OCI-LY1 (cell line): ENCODE data around the gene JPH3.

Experiments used
- H2AFZ ChIP-seq: fragments of 200-600 bp; sonication (generic), shearing (Covaris generic); 2 replicates; pipeline ENCODE4 v1.6.0; 2014; ENCODE audit warnings: antibody characterized with exemption, mild to moderate bottlenecking, low read length
- H3F3A ChIP-seq: fragments of 200-600 bp; sonication (generic), shearing (Covaris generic); 2 replicates; pipeline ENCODE4 v1.6.0; 2014; ENCODE audit warnings: mild to moderate bottlenecking, antibody characterized with exemption, low read length, moderate library complexity; ENCODE audit not compliant: insufficient read depth
- H3K27ac ChIP-seq: fragments of 200-600 bp; sonication (generic); 2 replicates; pipeline ENCODE4 v1.5.1; 2014; ENCODE audit warnings: low read length, mixed run types, mild to moderate bottlenecking, low read depth; ENCODE audit not compliant: poor library complexity, severe bottlenecking
- H3K27me3 ChIP-seq: fragments of 200-600 bp; sonication (generic); 2 replicates; pipeline ENCODE4 v1.6.0; 2014; ENCODE audit warnings: antibody characterized with exemption, mild to moderate bottlenecking, low read length, moderate library complexity; ENCODE audit not compliant: insufficient read depth
- H3K36me3 ChIP-seq: fragments of 200-600 bp; sonication (generic); 2 replicates; pipeline ENCODE4 v1.6.1; 2014; ENCODE audit warnings: mild to moderate bottlenecking, antibody characterized with exemption, low read length, moderate library complexity, mixed read lengths; ENCODE audit not compliant: insufficient read depth
- H3K4me1 ChIP-seq: fragments of 200-600 bp; sonication (generic); 2 replicates; pipeline ENCODE4 v1.5.1; 2014; ENCODE audit warnings: mild to moderate bottlenecking, low read length, moderate library complexity; ENCODE audit not compliant: insufficient read depth, severe bottlenecking
- H3K4me2 ChIP-seq: fragments of 200-600 bp; sonication (generic), shearing (Covaris generic); 2 replicates; pipeline ENCODE4 v1.6.1; 2014; ENCODE audit warnings: low read length
- H3K4me3 ChIP-seq: fragments of 200-600 bp; sonication (generic); 2 replicates; pipeline ENCODE4 v1.5.1; 2014; ENCODE audit warnings: low read length, low read depth, mild to moderate bottlenecking, mixed read lengths; ENCODE audit not compliant: poor library complexity, severe bottlenecking
- H3K79me2 ChIP-seq: fragments of 200-600 bp; shearing (Covaris generic); 2 replicates; pipeline ENCODE4 v1.6.1; 2016; ENCODE audit warnings: mixed run types, low read length, mixed read lengths; ENCODE audit not compliant: insufficient read depth
- H3K9ac ChIP-seq: fragments of 200-600 bp; sonication (generic), shearing (Covaris generic); 2 replicates; pipeline ENCODE4 v1.6.1; 2014; ENCODE audit warnings: mild to moderate bottlenecking, low read length, mixed read lengths
- H3K9me2 ChIP-seq: fragments of 200-600 bp; sonication (generic), shearing (Covaris generic); 2 replicates; pipeline ENCODE4 v1.6.1; 2014; ENCODE audit warnings: low read depth, mild to moderate bottlenecking, low read length, mixed read lengths
- H3K9me3 ChIP-seq: fragments of 200-600 bp; shearing (Covaris generic); 2 replicates; pipeline ENCODE4 v1.6.1; 2014; ENCODE audit warnings: low read length, mixed read lengths
- H4K20me1 ChIP-seq: fragments of 200-600 bp; sonication (generic), shearing (Covaris generic); 2 replicates; pipeline ENCODE4 v1.6.0; 2016; ENCODE audit warnings: mild to moderate bottlenecking, low read length; ENCODE audit not compliant: insufficient read depth
- EZH2 ChIP-seq: fragments of 200-600 bp; sonication (generic), shearing (Covaris generic); IDR thresholded peaks from 2 replicates; pipeline ENCODE4 v1.8.0; 2017; ENCODE audit warnings: borderline replicate concordance, mixed run types, mild to moderate bottlenecking, antibody characterized with exemption, low read length, moderate library complexity, mixed read lengths
- TF ChIP-seq, protein P1 (sequence below): fragments of 200-600 bp; sonication (generic), shearing (Covaris generic); IDR thresholded peaks from 2 replicates; pipeline ENCODE4 v1.5.1; 2017; ENCODE audit warnings: mild to moderate bottlenecking, antibody characterized with exemption, low read length, moderate library complexity, mixed read lengths

Gene JPH3

GRCh38 chr16:87684106-87684677 lies 81.9 kb downstream of the JPH3 start:
- no peaks in the 10 kb centered on the region for H3K36me3 ChIP-seq
- H3K4me3 ChIP-seq: no peak overlapping the region
- H3K79me2 ChIP-seq: no peaks in the 10 kb centered on the region
- H3K4me2 ChIP-seq: no peak overlapping the region
- H3K9me2 ChIP-seq: no peaks in the 10 kb centered on the region
- H4K20me1 ChIP-seq: no peaks in the 10 kb centered on the region
- no peaks in the 10 kb centered on the region for H3F3A ChIP-seq
- H3K4me1 ChIP-seq: no peaks in the 10 kb centered on the region
- H2AFZ ChIP-seq: no peak overlapping the region
- H3K27ac ChIP-seq: no peak overlapping the region
- H3K9ac ChIP-seq: no peak overlapping the region
- H3K9me3 ChIP-seq: no peaks in the 10 kb centered on the region
- H3K27me3 ChIP-seq: peaks cover 13% of the 10 kb centered on the region
- TF ChIP-seq EZH2: no peak
- TF ChIP-seq, protein P1, sequence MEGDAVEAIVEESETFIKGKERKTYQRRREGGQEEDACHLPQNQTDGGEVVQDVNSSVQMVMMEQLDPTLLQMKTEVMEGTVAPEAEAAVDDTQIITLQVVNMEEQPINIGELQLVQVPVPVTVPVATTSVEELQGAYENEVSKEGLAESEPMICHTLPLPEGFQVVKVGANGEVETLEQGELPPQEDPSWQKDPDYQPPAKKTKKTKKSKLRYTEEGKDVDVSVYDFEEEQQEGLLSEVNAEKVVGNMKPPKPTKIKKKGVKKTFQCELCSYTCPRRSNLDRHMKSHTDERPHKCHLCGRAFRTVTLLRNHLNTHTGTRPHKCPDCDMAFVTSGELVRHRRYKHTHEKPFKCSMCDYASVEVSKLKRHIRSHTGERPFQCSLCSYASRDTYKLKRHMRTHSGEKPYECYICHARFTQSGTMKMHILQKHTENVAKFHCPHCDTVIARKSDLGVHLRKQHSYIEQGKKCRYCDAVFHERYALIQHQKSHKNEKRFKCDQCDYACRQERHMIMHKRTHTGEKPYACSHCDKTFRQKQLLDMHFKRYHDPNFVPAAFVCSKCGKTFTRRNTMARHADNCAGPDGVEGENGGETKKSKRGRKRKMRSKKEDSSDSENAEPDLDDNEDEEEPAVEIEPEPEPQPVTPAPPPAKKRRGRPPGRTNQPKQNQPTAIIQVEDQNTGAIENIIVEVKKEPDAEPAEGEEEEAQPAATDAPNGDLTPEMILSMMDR: no peak

- H2AFZ ChIP-seq: no peak overlapping the region
- peaks cover 13% of the 10 kb centered on the region for H3K27me3 ChIP-seq
- H3K9me3 ChIP-seq: no peaks in the 10 kb centered on the region
Observed at GRCh38 chr16:87684711-87685404, 82.5 kb downstream of the JPH3 start.

GRCh38 chr16:87685405-87685755 lies 83.1 kb downstream of the JPH3 start:
- Histone ChIP-seq H3K9me3 (no peaks in the 10 kb centered on the region), H3K27me3 (peaks cover 13% of the 10 kb centered on the region), H3K4me2 (no peak overlapping the region), H3K4me1 (no peaks in the 10 kb centered on the region), H3K36me3 (no peaks in the 10 kb centered on the region), H3K9ac (no peak overlapping the region), H3K79me2 (no peaks in the 10 kb centered on the region), H3K27ac (no peak overlapping the region), H4K20me1 (no peaks in the 10 kb centered on the region), H3K4me3 (no peak overlapping the region), H3K9me2 (no peaks in the 10 kb centered on the region), H2AFZ (no peak overlapping the region), H3F3A (no peaks in the 10 kb centered on the region)
- TF ChIP-seq, protein P1: no peak
- no peak for TF ChIP-seq EZH2

More at GRCh38 chr16:87684711-87685404, 82.5 kb downstream of the JPH3 start:
- no peaks in the 10 kb centered on the region for H3K79me2 ChIP-seq
- no peak overlapping the region for H3K27ac ChIP-seq
- no peak for TF ChIP-seq EZH2
- TF ChIP-seq, protein P1: no peak
- no peak overlapping the region for H3K4me3 ChIP-seq
- H3K9me2 ChIP-seq: no peaks in the 10 kb centered on the region
- H3K36me3 ChIP-seq: no peaks in the 10 kb centered on the region
- no peaks in the 10 kb centered on the region for H3K4me1 ChIP-seq
- no peak overlapping the region for H3K9ac ChIP-seq
- H3K4me2 ChIP-seq: no peak overlapping the region
- H3F3A ChIP-seq: no peaks in the 10 kb centered on the region
- no peaks in the 10 kb centered on the region for H4K20me1 ChIP-seq
